ENCODE results near the gene RIMS1.

GRCh38 chr6:72417759-72418158 is 531.4 kb downstream of the RIMS1 start:
- TF ChIP-seq CTCF (IDR thresholded peaks at IDR 0.05 in 4 of 5, conservative IDR thresholded peaks at IDR 0.05 in 1 of 5) (no peak), POLR2A (IDR thresholded peaks at IDR 0.05) (no peak)

Measured in gastrocnemius medialis (tissue), 4 donors.